NCI-H2171 treated with DMSO at 0.1 percent for 48 hours (cell line): ENCODE results near the gene MCM6.
"Not testable (repeated sequence)": the region's sequence is repeated elsewhere in the genome, so short reads cannot be mapped to it uniquely, and the experiment has no call there.

Experiments
- DNase-seq: peaks from one replicate; lab custom pipeline; 2025; lab: John Stamatoyannopoulos, UW

The MCM6 gene

DNA sequence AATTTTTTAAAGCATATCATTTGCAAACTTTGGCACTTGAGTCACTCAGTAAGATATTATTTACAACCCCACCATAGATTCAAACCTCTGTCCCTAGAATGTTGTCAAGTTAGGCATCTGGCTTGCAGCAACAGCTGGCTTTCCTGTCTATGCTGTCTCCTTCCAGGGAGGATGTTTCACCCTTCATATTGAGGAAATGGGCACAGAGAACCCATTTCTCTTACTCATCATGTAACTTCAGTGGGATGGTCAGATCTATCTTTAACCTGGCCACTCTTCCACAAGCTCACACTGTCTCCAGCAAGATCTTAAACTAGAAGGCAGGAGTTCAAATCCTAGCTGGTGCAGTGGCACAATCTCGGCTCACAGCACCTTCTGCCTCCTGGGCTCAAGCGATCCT is 55.1 kb downstream of the MCM6 start:
- DNase-seq, result no peak

- DNase-seq, result no peak
Observed at GRCh38 chr2:135820003-135820618, 56.1 kb downstream of the MCM6 start.

DNA sequence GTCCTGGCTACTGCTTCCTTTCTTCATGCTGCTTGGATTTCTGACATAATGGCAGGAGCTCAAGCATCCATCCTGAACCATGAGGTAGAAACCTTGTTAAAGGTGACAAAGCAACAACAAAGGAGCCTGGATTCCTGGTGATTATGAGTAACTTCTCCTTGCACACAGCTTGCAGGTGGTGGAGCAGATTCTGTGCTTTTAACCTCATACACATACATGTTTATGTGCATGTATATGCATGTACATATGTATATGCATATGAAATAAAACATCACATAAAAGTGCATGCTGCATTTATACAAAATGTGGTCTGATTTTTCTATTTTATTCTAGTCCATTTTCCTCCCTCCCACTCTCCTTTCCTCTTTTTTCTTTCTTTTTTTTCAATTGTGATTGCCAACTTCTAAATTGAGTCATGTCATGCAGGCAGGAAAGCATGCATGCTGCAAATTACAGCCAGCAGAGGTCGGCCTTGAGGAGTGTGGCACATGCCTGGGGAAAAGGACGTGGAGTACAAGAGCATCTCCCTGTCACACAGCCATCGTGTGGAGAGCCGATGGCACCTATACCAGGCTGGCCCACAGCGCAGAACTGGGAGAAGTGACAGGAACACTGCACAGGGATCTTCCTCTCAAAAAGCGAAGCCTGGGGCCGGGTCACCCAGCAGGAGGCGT is 57.2 kb downstream of the MCM6 start:
- DNase-seq, result peak; percentile 9

GRCh38 chr2:135817951-135818350 is 58.3 kb downstream of the MCM6 start:
- no peak for DNase-seq

- no peak for DNase-seq
Observed at GRCh38 chr2:135817466-135817865, 58.8 kb downstream of the MCM6 start.

GRCh38 chr2:135815269-135815668 is 61.0 kb downstream of the MCM6 start:
- DNase-seq, result no peak

DNA sequence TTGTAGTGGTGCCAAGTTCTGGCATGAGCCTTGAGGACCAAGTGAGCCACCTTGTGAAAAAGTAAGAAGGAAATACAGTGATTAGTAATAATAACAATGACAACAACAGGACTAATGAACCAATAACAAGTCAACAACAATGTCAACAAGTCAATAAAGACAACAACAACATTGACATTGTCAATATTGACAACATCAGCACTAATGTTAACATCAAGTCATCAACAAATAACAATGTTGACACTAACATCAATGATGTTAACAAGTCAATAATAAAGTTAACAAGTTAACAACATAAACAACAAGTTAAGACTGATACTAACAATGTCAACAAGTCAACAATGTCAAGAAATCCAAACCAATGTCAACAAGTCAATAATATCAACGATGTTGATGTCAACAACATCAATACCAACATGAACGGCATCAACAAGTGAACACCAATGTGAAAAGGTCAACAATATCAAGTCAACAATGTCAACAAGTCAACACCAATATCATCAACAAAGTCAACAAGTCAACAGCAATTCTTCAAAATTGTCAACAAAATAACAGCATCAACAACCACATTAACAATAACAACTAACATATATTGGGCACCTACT is 63.2 kb downstream of the MCM6 start:
- no peak for DNase-seq

- DNase-seq, result not testable (repeated sequence)
Observed at GRCh38 chr2:135807874-135808273, 68.4 kb downstream of the MCM6 start.

- no peak for DNase-seq
Observed at GRCh38 chr2:135803278-135803677, 73.0 kb downstream of the MCM6 start.

DNA sequence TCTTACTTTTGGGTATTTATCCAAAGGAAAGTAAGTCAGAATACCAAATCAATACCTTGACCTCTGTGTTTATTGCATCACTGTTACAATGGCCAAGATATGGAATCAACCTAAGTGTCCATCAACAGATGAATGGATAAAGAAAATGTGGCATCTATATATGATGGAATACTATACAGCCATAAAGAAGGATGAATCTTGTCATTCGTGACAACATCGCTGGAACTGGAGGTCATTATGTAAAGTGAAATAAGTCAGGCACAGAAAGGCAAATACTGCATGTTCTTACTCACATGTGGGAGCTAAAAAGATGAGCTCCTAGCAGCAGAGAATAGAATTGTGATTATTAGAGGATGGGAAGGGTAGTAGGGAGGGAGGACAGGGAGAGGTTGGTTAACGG is 73.9 kb downstream of the MCM6 start:
- DNase-seq, result no peak

GRCh38 chr2:135800513-135801460 is 75.5 kb downstream of the MCM6 start:
- DNase-seq, result no peak

GRCh38 chr2:135799738-135800137 is 76.5 kb downstream of the MCM6 start:
- no peak for DNase-seq

GRCh38 chr2:135798762-135799161 is 77.5 kb downstream of the MCM6 start:
- DNase-seq, result no peak

DNA sequence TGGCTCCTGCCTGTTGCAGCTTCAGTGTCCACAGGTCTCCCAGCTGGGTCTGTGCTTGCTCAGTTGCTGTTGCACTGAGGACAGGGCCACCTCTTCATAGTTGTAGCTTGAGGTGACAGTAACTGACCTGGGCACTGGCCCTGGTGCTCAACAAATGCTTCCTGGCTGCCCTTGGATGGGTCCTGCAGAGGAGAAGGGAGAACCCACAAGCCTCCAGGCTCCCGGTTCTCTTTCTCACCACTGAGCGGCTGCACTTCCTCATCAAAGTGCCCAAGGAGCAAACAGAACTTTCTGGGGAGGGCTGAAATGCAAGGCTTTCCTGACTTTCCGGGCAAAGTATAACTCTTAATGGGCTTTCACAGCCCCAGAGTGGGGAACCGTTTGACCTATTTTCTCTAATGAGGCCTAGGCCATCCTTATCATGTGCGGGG is 78.0 kb downstream of the MCM6 start:
- DNase-seq, result no peak

DNA sequence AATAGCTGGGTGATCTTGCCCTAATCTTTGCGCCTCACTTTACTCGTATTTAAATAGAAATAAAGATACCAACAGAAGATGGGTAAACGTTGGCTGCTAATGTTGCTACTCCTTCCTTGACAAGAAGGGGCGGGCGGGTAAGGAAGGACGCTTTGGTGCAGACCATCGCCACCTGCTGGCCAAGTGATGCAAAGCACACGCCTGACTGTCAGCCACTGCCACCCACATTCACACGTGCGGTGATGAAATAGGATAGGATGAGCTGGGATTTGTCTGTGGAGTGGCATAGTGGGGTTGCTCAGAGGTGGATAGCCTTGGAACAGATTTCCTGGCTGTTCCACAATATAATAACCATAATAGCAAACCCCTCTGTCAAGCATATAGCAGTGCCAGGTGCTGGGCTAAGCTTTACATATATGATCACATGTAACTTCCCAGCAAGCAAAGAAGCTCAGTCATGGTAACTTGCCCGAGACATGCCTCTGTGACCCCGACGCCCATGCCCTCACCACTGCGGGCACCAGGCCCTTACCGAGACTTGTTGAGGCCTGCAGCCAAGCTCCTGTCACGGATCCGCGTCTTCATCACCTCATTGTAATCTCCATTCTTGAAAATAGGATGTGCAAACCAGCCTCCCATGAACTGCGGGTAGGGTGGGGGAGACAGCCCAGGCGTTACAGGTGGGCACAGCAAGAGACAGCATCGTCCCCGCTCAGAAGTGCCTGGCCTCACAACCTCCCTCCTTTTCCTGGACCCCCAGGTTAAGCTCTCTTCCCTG is 78.6 kb downstream of the MCM6 start:
- peak; percentile 79 for DNase-seq

DNA sequence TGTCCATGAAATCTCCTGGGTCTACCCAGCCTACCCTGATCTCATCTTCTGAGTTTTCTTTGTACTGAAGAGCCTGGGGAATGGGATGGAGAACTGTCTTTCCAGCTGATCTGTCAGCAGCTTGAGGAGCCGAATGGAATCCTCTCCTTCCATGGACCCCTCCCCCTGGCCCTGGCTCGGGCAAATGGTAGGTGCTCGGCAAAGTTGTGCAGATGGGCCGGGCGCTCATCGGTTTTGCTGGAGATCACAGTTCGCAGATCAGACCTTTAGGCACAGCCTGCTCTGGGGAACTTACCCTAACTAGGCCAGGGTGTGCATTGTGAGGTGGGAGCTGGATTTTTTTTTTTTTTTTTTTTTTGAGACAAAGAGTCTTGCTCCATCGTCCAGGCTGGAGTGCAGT is 79.6 kb downstream of the MCM6 start:
- DNase-seq, result no peak

DNA sequence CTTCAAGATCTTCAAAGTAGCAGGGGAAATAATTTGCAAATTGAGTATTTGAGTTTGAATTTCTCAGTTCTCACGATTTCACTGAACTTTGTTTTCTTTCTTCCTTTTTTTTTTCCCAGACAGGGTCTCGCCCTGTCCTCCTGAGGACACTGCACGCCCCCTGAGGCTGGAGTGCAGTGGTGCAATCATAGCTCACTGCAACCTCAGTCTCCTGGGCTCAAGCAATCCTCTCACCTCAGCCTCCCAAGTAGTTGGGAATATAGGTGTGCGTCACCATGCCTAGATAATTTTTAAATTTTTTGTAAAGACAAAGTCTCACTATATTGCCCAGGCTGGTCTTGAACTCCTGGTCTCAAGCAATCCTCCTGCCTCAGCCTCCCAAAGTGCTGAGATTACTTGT is 80.6 kb downstream of the MCM6 start:
- not testable (repeated sequence) for DNase-seq

- no peak for DNase-seq
Observed at GRCh38 chr2:135792401-135793150, 83.7 kb downstream of the MCM6 start.

DNA sequence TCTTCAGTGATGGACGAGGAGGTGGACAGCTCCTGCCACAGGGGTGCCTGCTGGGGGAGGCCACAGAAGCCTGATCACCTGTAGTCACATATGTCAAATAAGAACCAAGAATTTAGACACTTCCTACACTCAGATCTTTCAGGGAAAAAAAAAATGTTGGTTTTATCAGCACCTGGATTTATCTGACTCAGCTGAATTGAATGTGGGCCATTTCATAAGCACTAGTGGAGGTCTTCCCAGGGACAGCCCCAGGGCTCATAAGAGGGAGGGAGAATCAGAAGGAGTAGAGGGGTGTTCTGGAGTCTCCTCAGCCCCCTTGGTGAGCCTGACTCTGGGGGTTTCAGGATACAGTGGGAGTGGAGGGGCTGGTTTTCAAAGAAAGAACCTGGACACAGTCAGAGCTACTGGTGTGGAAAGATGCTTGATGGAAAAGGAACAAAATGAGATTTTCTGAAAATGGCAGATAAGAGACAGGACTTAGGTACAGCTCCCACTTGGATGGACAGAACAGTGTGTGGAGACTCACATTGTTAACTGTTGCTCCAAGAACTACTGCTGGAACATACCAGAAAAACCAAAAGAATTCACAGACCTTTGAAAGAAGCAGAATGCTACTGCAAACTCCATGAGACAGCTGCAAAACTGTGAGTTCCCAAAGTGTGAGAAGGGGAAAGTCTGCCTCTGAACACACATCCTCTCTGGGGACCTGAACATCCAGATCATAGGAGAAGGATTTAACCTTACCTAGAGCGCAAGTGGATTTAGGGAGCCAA is 84.6 kb downstream of the MCM6 start:
- no peak for DNase-seq

DNA sequence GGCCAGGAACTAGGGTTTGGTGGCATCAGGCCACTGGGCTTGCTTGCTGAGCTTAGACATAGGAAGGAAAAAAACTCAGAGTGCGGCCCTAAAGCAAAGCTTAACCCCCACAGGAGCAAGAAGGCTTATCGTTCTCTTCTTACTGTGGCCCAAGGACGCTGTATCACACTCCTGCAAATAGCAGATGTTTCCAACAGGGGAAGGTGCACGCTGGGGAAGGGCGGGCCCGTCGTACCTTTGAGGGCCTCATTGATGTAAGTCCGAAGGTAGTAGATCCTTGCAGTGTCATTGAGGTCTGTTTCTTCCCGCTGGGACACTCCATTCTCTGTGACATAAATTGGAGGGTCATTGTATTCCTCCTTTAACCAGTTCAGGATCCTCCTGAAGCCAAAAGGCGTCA is 85.8 kb downstream of the MCM6 start:
- no peak for DNase-seq
